ENCODE results near the gene HAUS8. TPM values are rescaled to one million over a fixed set of nuclear protein-coding genes. Genes with fewer than 3 reads are reported as not detected.
"Not testable (repeated sequence)": the region's sequence is repeated elsewhere in the genome, so short reads cannot be mapped to it uniquely, and the experiment has no call there.

HAUS8 gene
- total and polyA plus RNA-seq, 10 donors: 7.7 to 24.5 (median 14.6) TPM

- H3K36me3 ChIP-seq: peaks cover 6 to 63% (median 15%) of the 10 kb centered on the region in 6 donors
- peaks cover 25 to 89% (median 62%) of the 10 kb centered on the region in 6 donors for H3K4me1 ChIP-seq
- peak overlapping the region in 7 of 8 donors; percentile 14 to 71 (median 52) for H3K27ac ChIP-seq
- H3K27me3 ChIP-seq (replicated peaks in 1 of 7): no peaks in the 10 kb centered on the region
- TF ChIP-seq CTCF (IDR thresholded peaks at IDR 0.05 in 8 of 11, conservative IDR thresholded peaks at IDR 0.05 in 3 of 11): no peak
- TF ChIP-seq POLR2AphosphoS5 (IDR thresholded peaks at IDR 0.05): peak in 1 of 3 donors; percentile 69
- H3K4me3 ChIP-seq: no peak overlapping the region
- intact Hi-C loops (cut with DNase I; ENCODE audit: low total_unique reads): no loop called here
- no peaks in the 10 kb centered on the region for H3K9me3 ChIP-seq
- DNase-seq: no peak
- WGBS, 5 donors: 76 to 77% (median 77%) methylated on average over 8 of the region's 8 CpGs
Measured at GRCh38 chr19:17097593-17098126, 22.4 kb upstream of the HAUS8 start.

- no peak overlapping the region for H3K4me3 ChIP-seq
- H3K4me1 ChIP-seq: peaks cover 46 to 89% (median 73%) of the 10 kb centered on the region in 6 donors
- H3K36me3 ChIP-seq: peaks cover 0 to 42% (median 0%) of the 10 kb centered on the region in 6 donors
- DNase-seq: no peak
- H3K27me3 ChIP-seq (replicated peaks in 1 of 7): no peaks in the 10 kb centered on the region
- H3K27ac ChIP-seq: peak overlapping the region; percentile 35 to 89 (median 77)
- TF ChIP-seq CTCF (IDR thresholded peaks at IDR 0.05 in 8 of 11, conservative IDR thresholded peaks at IDR 0.05 in 3 of 11): no peak
- peak in 1 of 3 donors; percentile 43 for TF ChIP-seq POLR2AphosphoS5 (IDR thresholded peaks at IDR 0.05)
- no peak for TF ChIP-seq POLR2A (IDR thresholded peaks at IDR 0.05)
- 73 to 82% (median 76%) methylated on average over 23 of the region's 23 CpGs for WGBS, 5 donors
- H3K9me3 ChIP-seq: no peaks in the 10 kb centered on the region
- intact Hi-C loops (cut with DNase I; ENCODE audit: low total_unique reads): no loop called here
Measured at GRCh38 chr19:17095141-17095919, 20.1 kb upstream of the HAUS8 start.

GRCh38 chr19:17094694-17095093, 19.4 kb upstream of the HAUS8 start:
- H3K4me3 ChIP-seq; DNase-seq; H3K27me3 ChIP-seq (replicated peaks in 1 of 7); H3K9me3 ChIP-seq; intact Hi-C loops (cut with DNase I; ENCODE audit: low total_unique reads): not testable (repeated sequence)
- peaks cover 52 to 89% (median 76%) of the 10 kb centered on the region in 6 donors for H3K4me1 ChIP-seq
- H3K36me3 ChIP-seq: peaks cover 0 to 40% (median 0%) of the 10 kb centered on the region in 6 donors
- 84 to 97% (median 93%) methylated on average over 3 of the region's 3 CpGs for WGBS, 5 donors
- peak overlapping the region in 7 of 8 donors; percentile 69 to 89 (median 77) for H3K27ac ChIP-seq

- Histone ChIP-seq H3K36me3 (peaks cover 0 to 30% (median 0%) of the 10 kb centered on the region in 6 donors), H3K27ac (peak overlapping the region in 5 of 8 donors; percentile 37 to 89 (median 81)), H3K4me1 (peaks cover 56 to 98% (median 85%) of the 10 kb centered on the region in 6 donors), H3K9me3 (no peaks in the 10 kb centered on the region), H3K4me3 (no peak overlapping the region), H3K27me3 (replicated peaks in 1 of 7) (no peaks in the 10 kb centered on the region)
- intact Hi-C loops (cut with DNase I; ENCODE audit: low total_unique reads): no loop called here
- TF ChIP-seq CTCF (IDR thresholded peaks at IDR 0.05 in 8 of 11, conservative IDR thresholded peaks at IDR 0.05 in 3 of 11) (no peak), POLR2A (IDR thresholded peaks at IDR 0.05) (no peak), POLR2AphosphoS5 (IDR thresholded peaks at IDR 0.05) (no peak)
- 83 to 98% (median 95%) methylated on average over 2 of the region's 2 CpGs for WGBS, 5 donors
- DNase-seq: no peak
Measured at GRCh38 chr19:17092696-17093095, 17.4 kb upstream of the HAUS8 start.
